Neural cell (in vitro differentiated cells): ENCODE measurements around the gene CCDC124. TPM values are rescaled to one million over a fixed set of nuclear protein-coding genes. Genes with fewer than 3 reads are reported as not detected.

ENCODE experiments used
- H2AFZ ChIP-seq: fragments of 200-600, 300-800 bp; sonication (generic), shearing (Covaris generic); 2 replicates; pipeline ENCODE4 v1.6.0; 2014; ENCODE audit warnings: low read depth, mild to moderate bottlenecking, antibody characterized with exemption, low read length, moderate library complexity
- H3F3A ChIP-seq: fragments of 200-600 bp; shearing (Covaris generic); 2 replicates; pipeline ENCODE4 v1.6.1; 2016; ENCODE audit warnings: mild to moderate bottlenecking, moderate library complexity, mixed read lengths, antibody characterized with exemption, low read length; ENCODE audit not compliant: insufficient read depth, poor library complexity, severe bottlenecking
- H3K27ac ChIP-seq: fragments of 200-600, 300-800 bp; sonication (generic), shearing (Covaris generic); 2 replicates; pipeline ENCODE4 v1.5.1; 2014; ENCODE audit warnings: mild to moderate bottlenecking, low read length, moderate library complexity
- H3K27me3 ChIP-seq: fragments of 300-800, 200-600 bp; sonication (generic), shearing (Covaris generic); 2 replicates; pipeline ENCODE4 v1.6.0; 2014; ENCODE audit warnings: mild to moderate bottlenecking, low read depth, low read length, moderate library complexity; ENCODE audit not compliant: insufficient read depth
- H3K36me3 ChIP-seq: fragments of 300-800, 200-600 bp; sonication (generic), shearing (Covaris generic); 2 replicates; pipeline ENCODE4 v1.5.1; 2014; ENCODE audit warnings: mild to moderate bottlenecking, antibody characterized with exemption, low read length, moderate library complexity; ENCODE audit not compliant: insufficient read depth
- H3K4me2 ChIP-seq: fragments of 300-800, 200-600 bp; sonication (generic), shearing (Covaris generic); 2 replicates; pipeline ENCODE4 v1.6.0; 2014; ENCODE audit warnings: mild to moderate bottlenecking, low read length
- H3K4me3 ChIP-seq: fragments of 300-800, 200-600 bp; sonication (generic), shearing (Covaris generic); 2 replicates; pipeline ENCODE4 v1.5.1; 2014; ENCODE audit warnings: mild to moderate bottlenecking, low read length, moderate library complexity
- H3K79me2 ChIP-seq: fragments of 200-600 bp; shearing (Covaris generic); replicated peaks from 2 replicates; pipeline ENCODE4 v1.6.0; 2014; ENCODE audit warnings: mild to moderate bottlenecking, low read length, moderate library complexity; ENCODE audit not compliant: insufficient read depth
- H3K9ac ChIP-seq: fragments of 300-800, 200-600 bp; sonication (generic), shearing (Covaris generic); 2 replicates; pipeline ENCODE4 v1.6.1; 2016; ENCODE audit warnings: mild to moderate bottlenecking, low read length, mixed read lengths
- H3K9me2 ChIP-seq: fragments of 200-600 bp; shearing (Covaris generic); 2 replicates; pipeline ENCODE4 v1.6.1; 2016; ENCODE audit warnings: mild to moderate bottlenecking, low read length, mixed read lengths; ENCODE audit not compliant: insufficient read depth
- H3K9me3 ChIP-seq: fragments of 200-600, 300-800 bp; sonication (generic), shearing (Covaris generic); 2 replicates; pipeline ENCODE4 v1.6.1; 2016; ENCODE audit warnings: mild to moderate bottlenecking, mixed run types, low read length, moderate library complexity, mixed read lengths
- H4K20me1 ChIP-seq: fragments of 200-600 bp; shearing (Covaris generic); 2 replicates; pipeline ENCODE4 v1.6.1; 2016; ENCODE audit warnings: mild to moderate bottlenecking, mixed run types; ENCODE audit not compliant: insufficient read depth
- CTCF ChIP-seq: fragments of 450-650 bp; IDR thresholded peaks from 2 replicates; pipeline ENCODE4 v1.5.1; 2014; ENCODE audit warnings: antibody characterized with exemption, mild to moderate bottlenecking, moderate library complexity; ENCODE audit not compliant: poor library complexity, severe bottlenecking
- EP300 ChIP-seq: fragments of 450-650 bp; conservative IDR thresholded peaks from 2 replicates; pipeline ENCODE4 v1.6.1; 2014; ENCODE audit warnings: antibody characterized with exemption, mild to moderate bottlenecking, moderate library complexity; ENCODE audit not compliant: poor library complexity, severe bottlenecking
- EZH2 ChIP-seq: fragments of 200-600, 300-800 bp; shearing (Covaris generic), sonication (generic); IDR thresholded peaks from 2 replicates; pipeline ENCODE4 v1.6.1; 2014; ENCODE audit warnings: antibody characterized with exemption, low read length, borderline replicate concordance, mild to moderate bottlenecking; ENCODE audit not compliant: insufficient read depth, poor library complexity, severe bottlenecking
- MXI1 ChIP-seq: fragments of 450-650 bp; conservative IDR thresholded peaks from 2 replicates; pipeline ENCODE4 v1.6.1; 2014; ENCODE audit warnings: antibody characterized with exemption, mild to moderate bottlenecking; ENCODE audit not compliant: poor library complexity, severe bottlenecking
- POLR2AphosphoS5 ChIP-seq: IDR thresholded peaks from 2 replicates; pipeline ENCODE4 v1.6.1; 2012
- RAD21 ChIP-seq: fragments of 450-650 bp; conservative IDR thresholded peaks from 2 replicates; pipeline ENCODE4 v1.6.1; 2014; ENCODE audit warnings: antibody characterized with exemption, mild to moderate bottlenecking, moderate library complexity
- REST ChIP-seq: IDR thresholded peaks from 2 replicates; pipeline ENCODE4 v1.6.1; 2012; ENCODE audit warnings: borderline replicate concordance
- SMC3 ChIP-seq: fragments of 450-650 bp; conservative IDR thresholded peaks from 2 replicates; pipeline ENCODE4 v1.6.1; 2014; ENCODE audit warnings: antibody characterized with exemption, mild to moderate bottlenecking, moderate library complexity; ENCODE audit not compliant: poor library complexity
- TAF1 ChIP-seq: IDR thresholded peaks from 2 replicates; pipeline ENCODE4 v1.6.1; 2012; ENCODE audit warnings: low read depth
- polyA plus RNA-seq: library from polyadenylated mRNA; depleted of rRNA; stranded (reverse); fragments of >200 nt; gene quantifications from 2 replicates; pipeline ENCODE4 v1.2.3, GENCODE V29; 2014

CCDC124 gene
- polyA plus RNA-seq, 1 donor from 2014 or later, result 31.0 TPM

GRCh38 chr19:17942181-17942580 is 9.4 kb downstream of the CCDC124 start:
- Histone ChIP-seq H3K79me2 (no peaks in the 10 kb centered on the region), H3K9ac (no peak overlapping the region), H3K27me3 (no peaks in the 10 kb centered on the region), H3K27ac (no peak overlapping the region), H2AFZ (no peak overlapping the region), H3F3A (no peaks in the 10 kb centered on the region), H3K36me3 (no peaks in the 10 kb centered on the region), H3K4me3 (no peak overlapping the region), H3K4me2 (no peak overlapping the region), H3K9me2 (no peaks in the 10 kb centered on the region), H4K20me1 (no peaks in the 10 kb centered on the region), H3K9me3 (no peaks in the 10 kb centered on the region)
- TF ChIP-seq MXI1, result no peak
- no peak for TF ChIP-seq SMC3
- no peak for TF ChIP-seq CTCF
- TF ChIP-seq TAF1, result no peak
- TF ChIP-seq EP300, result no peak
- no peak for TF ChIP-seq RAD21
- TF ChIP-seq POLR2AphosphoS5, result no peak
- no peak for TF ChIP-seq EZH2
- no peak for TF ChIP-seq REST

- Histone ChIP-seq H3K4me2 (no peak overlapping the region), H2AFZ (no peak overlapping the region), H3K9me2 (no peaks in the 10 kb centered on the region), H3K79me2 (no peaks in the 10 kb centered on the region), H3F3A (no peaks in the 10 kb centered on the region), H3K4me3 (no peak overlapping the region), H3K9me3 (no peaks in the 10 kb centered on the region), H3K9ac (no peak overlapping the region), H3K27ac (no peak overlapping the region), H3K27me3 (no peaks in the 10 kb centered on the region), H3K36me3 (no peaks in the 10 kb centered on the region), H4K20me1 (no peaks in the 10 kb centered on the region)
- no peak for TF ChIP-seq POLR2AphosphoS5
- no peak for TF ChIP-seq CTCF
- TF ChIP-seq REST, result no peak
- TF ChIP-seq EP300, result no peak
These were observed 9.9 kb downstream of the CCDC124 start for GRCh38 chr19:17942582-17943273.
